Mesendoderm (in vitro differentiated cells): ENCODE data around the gene FOXP1.

Experiments used
- DNase-seq: peaks from one replicate; pipeline ENCODE4 v3.0.0; 2013
- H2AK5ac ChIP-seq: 2 replicates; pipeline ENCODE4 v1.6.1; 2013; ENCODE audit warnings: low read length, inconsistent platforms
- H2BK120ac ChIP-seq: 2 replicates; pipeline ENCODE4 v1.6.1; 2013; ENCODE audit warnings: low read depth, mild to moderate bottlenecking, low read length, moderate library complexity, mixed read lengths
- H2BK15ac ChIP-seq: replicated peaks from 2 replicates; pipeline ENCODE4 v1.6.1; 2013; ENCODE audit warnings: low read depth, mild to moderate bottlenecking, moderate library complexity
- H2BK5ac ChIP-seq: 2 replicates; pipeline ENCODE4 v1.6.1; 2013; ENCODE audit warnings: low read length, inconsistent platforms
- H3K18ac ChIP-seq: 2 replicates; pipeline ENCODE4 v1.6.1; 2013; ENCODE audit warnings: mild to moderate bottlenecking, low read length, mixed read lengths
- H3K23ac ChIP-seq: one replicate; pipeline ENCODE4 v1.6.1; 2013; ENCODE audit warnings: low read length
- H3K27ac ChIP-seq: 2 replicates; pipeline ENCODE4 v1.5.1; 2013; ENCODE audit warnings: low read depth, mild to moderate bottlenecking, inconsistent platforms, low read length, moderate library complexity
- H3K27me3 ChIP-seq: 2 replicates; pipeline ENCODE4 v1.6.1; 2013; ENCODE audit warnings: low read length, control low read depth, mild to moderate bottlenecking, inconsistent platforms; ENCODE audit not compliant: insufficient read depth, poor library complexity
- H3K36me3 ChIP-seq: 2 replicates; pipeline ENCODE4 v1.6.1; 2013; ENCODE audit warnings: low read length, inconsistent platforms; ENCODE audit not compliant: control insufficient read depth, insufficient read depth
- H3K4ac ChIP-seq: one replicate; pipeline ENCODE4 v1.6.1; 2013; ENCODE audit warnings: low read depth, mild to moderate bottlenecking, low read length, moderate library complexity
- H3K4me1 ChIP-seq: 2 replicates; pipeline ENCODE4 v1.6.1; 2013; ENCODE audit warnings: low read depth, low read length, inconsistent platforms; ENCODE audit not compliant: control insufficient read depth
- H3K4me2 ChIP-seq: 2 replicates; pipeline ENCODE4 v1.6.1; 2013; ENCODE audit warnings: low read length
- H3K4me3 ChIP-seq: 2 replicates; pipeline ENCODE4 v1.5.1; 2013; ENCODE audit warnings: mild to moderate bottlenecking, low read length
- H3K56ac ChIP-seq: one replicate; pipeline ENCODE4 v1.6.1; 2013; ENCODE audit warnings: low read length
- H3K79me1 ChIP-seq: 2 replicates; pipeline ENCODE4 v1.6.1; 2013; ENCODE audit warnings: low read length, inconsistent platforms
- H3K79me2 ChIP-seq: 2 replicates; pipeline ENCODE4 v1.6.1; 2013; ENCODE audit warnings: mild to moderate bottlenecking, low read length; ENCODE audit not compliant: control insufficient read depth, insufficient read depth
- H3K9ac ChIP-seq: 2 replicates; pipeline ENCODE4 v1.6.1; 2013; ENCODE audit warnings: low read length, inconsistent platforms
- H4K5ac ChIP-seq: one replicate; pipeline ENCODE4 v1.6.1; 2013; ENCODE audit warnings: low read length
- H4K8ac ChIP-seq: one replicate; pipeline ENCODE4 v1.6.1; 2013; ENCODE audit warnings: low read depth, mild to moderate bottlenecking, control low read depth, low read length, moderate library complexity
- WGBS: extraction: QIAGEN DNeasy Blood & Tissue Kit; methylation state at CpG from one replicate; pipeline ENCODE4 v1.1.7; 2013; ENCODE audit warnings: low lambda C conversion rate, missing lambda C conversion rate; ENCODE audit not compliant: insufficient coverage; ENCODE audit errors: extremely low coverage; 5-methylcytosine and 5-hydroxymethylcytosine counted together

Gene FOXP1

DNA sequence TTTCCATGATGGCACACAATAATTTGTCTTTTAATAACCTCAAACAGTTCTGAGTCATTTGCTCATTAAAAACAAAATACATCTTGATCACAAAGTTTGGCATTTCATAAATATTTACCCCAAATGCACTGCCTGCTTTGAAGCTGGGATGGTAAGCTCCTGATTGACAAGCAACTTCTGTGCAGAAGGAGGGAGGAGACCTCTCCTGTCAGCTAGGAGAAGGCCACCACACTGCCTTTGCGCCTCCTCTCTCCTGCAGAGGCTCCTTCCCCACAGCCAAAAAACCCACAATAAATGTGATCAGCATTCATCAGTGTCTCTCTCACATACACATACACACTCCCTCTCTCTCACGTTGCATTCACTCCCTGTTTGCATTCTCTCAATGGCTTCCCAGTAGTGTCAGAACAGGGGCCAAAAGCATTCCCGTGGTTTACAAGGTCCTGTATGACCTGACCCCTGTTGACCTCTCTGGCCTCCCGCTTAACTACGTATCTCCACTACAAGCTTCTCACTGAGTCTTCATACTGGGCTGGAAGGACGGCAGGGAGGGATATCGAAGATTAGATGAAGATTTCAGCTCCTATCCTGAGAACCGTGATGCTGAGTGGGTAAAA is 216.4 kb downstream of the FOXP1 start:
- no peak for DNase-seq
- no peaks in the 10 kb centered on the region for H3K4me1 ChIP-seq
- no peak overlapping the region for H2BK120ac ChIP-seq

DNA sequence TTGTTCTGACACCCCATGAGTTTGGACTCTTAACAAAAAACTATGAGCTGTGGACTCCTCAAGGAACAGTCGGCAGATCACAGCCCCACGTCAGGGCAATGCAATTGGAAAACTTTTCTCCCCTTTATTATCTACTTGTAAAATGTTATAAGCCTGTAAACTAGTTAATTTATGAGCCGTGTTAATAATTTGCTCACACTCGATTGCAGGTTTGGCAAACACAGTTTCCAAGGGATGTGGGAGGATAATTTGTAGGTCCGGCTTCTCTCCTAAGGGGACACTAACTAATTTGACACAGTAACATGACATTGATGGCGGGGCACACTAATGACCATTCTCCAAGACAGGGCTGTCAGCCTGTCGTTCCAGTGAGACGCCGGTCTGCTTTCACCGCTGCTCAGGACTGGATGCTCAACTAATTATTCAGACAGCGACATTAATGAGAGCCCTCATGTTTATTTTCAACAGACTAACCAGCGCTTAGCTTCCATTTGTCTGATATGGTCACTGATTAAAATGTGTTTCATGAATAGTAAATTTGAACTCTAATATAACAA is 222.1 kb downstream of the FOXP1 start:
- Histone ChIP-seq H3K23ac (no peak overlapping the region), H3K4ac (no peak overlapping the region), H3K18ac (no peak overlapping the region), H3K27me3 (no peaks in the 10 kb centered on the region), H3K36me3 (no peaks in the 10 kb centered on the region), H3K4me2 (no peak overlapping the region), H3K4me3 (no peak overlapping the region), H2BK5ac (no peak overlapping the region), H3K79me2 (no peaks in the 10 kb centered on the region), H3K56ac (no peak overlapping the region), H3K79me1 (no peaks in the 10 kb centered on the region), H2AK5ac (no peak overlapping the region), H3K9ac (no peak overlapping the region), H2BK120ac (no peak overlapping the region), H2BK15ac (no peak overlapping the region), H3K4me1 (no peaks in the 10 kb centered on the region), H4K5ac (no peak overlapping the region), H4K8ac (no peak overlapping the region), H3K27ac (no peak overlapping the region)
- no CpG with 5 or more reads among the region's 12 CpGs for WGBS
- no peak for DNase-seq

More for the DNA sequence above, 216.4 kb downstream of the FOXP1 start:
- Histone ChIP-seq H3K79me2 (no peaks in the 10 kb centered on the region), H3K18ac (no peak overlapping the region), H3K4ac (no peak overlapping the region), H3K36me3 (no peaks in the 10 kb centered on the region), H3K56ac (no peak overlapping the region), H4K5ac (no peak overlapping the region), H3K9ac (no peak overlapping the region), H3K4me2 (no peak overlapping the region), H3K4me3 (no peak overlapping the region), H3K23ac (no peak overlapping the region), H3K27ac (no peak overlapping the region), H4K8ac (no peak overlapping the region), H2BK15ac (no peak overlapping the region), H3K27me3 (no peaks in the 10 kb centered on the region), H2AK5ac (no peak overlapping the region), H2BK5ac (no peak overlapping the region), H3K79me1 (no peaks in the 10 kb centered on the region)
- WGBS: no CpG with 5 or more reads among the region's 8 CpGs

DNA sequence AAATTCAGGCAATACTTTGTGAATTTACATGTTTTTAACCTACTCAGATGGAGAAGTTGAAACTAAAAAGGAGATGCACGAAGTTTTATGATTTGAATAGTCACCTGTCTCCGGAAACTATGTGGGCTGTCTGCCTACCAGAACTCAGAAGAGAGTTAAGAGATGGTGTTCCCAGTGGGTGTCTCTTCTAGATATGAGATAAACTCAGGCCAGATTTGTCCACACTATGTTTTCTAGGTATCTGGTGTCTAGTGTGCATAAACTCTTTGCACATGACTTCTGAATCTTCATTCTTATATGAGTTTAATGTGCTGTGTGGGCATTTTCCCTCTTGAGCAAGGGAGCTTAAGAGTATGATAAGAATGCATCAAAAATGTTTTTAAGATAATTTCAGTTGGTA is 222.8 kb downstream of the FOXP1 start:
- Histone ChIP-seq H3K27ac (no peak overlapping the region), H4K8ac (no peak overlapping the region), H3K23ac (no peak overlapping the region), H2BK5ac (no peak overlapping the region), H3K18ac (no peak overlapping the region), H4K5ac (no peak overlapping the region), H3K27me3 (no peaks in the 10 kb centered on the region), H3K4ac (no peak overlapping the region), H2AK5ac (no peak overlapping the region), H3K4me3 (no peak overlapping the region), H3K4me2 (no peak overlapping the region), H3K79me2 (no peaks in the 10 kb centered on the region), H2BK15ac (no peak overlapping the region), H3K36me3 (no peaks in the 10 kb centered on the region), H3K56ac (no peak overlapping the region), H3K79me1 (no peaks in the 10 kb centered on the region), H2BK120ac (no peak overlapping the region), H3K9ac (no peak overlapping the region), H3K4me1 (no peaks in the 10 kb centered on the region)
- no peak for DNase-seq
- no CpG with 5 or more reads among the region's 2 CpGs for WGBS

GRCh38 chr3:71360180-71360579 is 223.3 kb downstream of the FOXP1 start:
- Histone ChIP-seq H3K4me3 (no peak overlapping the region), H3K79me1 (no peaks in the 10 kb centered on the region), H3K9ac (no peak overlapping the region), H3K27me3 (no peaks in the 10 kb centered on the region), H2BK15ac (no peak overlapping the region), H3K18ac (no peak overlapping the region), H2BK120ac (no peak overlapping the region), H3K36me3 (no peaks in the 10 kb centered on the region), H2AK5ac (no peak overlapping the region), H3K4me2 (no peak overlapping the region), H3K4me1 (no peaks in the 10 kb centered on the region), H2BK5ac (no peak overlapping the region), H4K5ac (no peak overlapping the region), H3K79me2 (no peaks in the 10 kb centered on the region), H4K8ac (no peak overlapping the region), H3K4ac (no peak overlapping the region), H3K56ac (no peak overlapping the region), H3K23ac (no peak overlapping the region), H3K27ac (no peak overlapping the region)
- no CpG with 5 or more reads among the region's 4 CpGs for WGBS
- no peak for DNase-seq

GRCh38 chr3:71358243-71358642 is 225.3 kb downstream of the FOXP1 start:
- no peak overlapping the region for H3K56ac ChIP-seq
- no peaks in the 10 kb centered on the region for H3K79me1 ChIP-seq
- H3K79me2 ChIP-seq: no peaks in the 10 kb centered on the region
- no CpG with 5 or more reads among the region's 8 CpGs for WGBS
- no peak overlapping the region for H3K4me2 ChIP-seq
- no peak overlapping the region for H2BK120ac ChIP-seq
- H2BK5ac ChIP-seq: no peak overlapping the region
- no peak overlapping the region for H3K9ac ChIP-seq
- no peak overlapping the region for H2AK5ac ChIP-seq
- H3K27ac ChIP-seq: no peak overlapping the region
- no peak overlapping the region for H3K4ac ChIP-seq
- H2BK15ac ChIP-seq: no peak overlapping the region
- H3K27me3 ChIP-seq: no peaks in the 10 kb centered on the region
- no peak overlapping the region for H4K5ac ChIP-seq
- no peak overlapping the region for H3K18ac ChIP-seq
- no peaks in the 10 kb centered on the region for H3K36me3 ChIP-seq
- H3K4me1 ChIP-seq: no peaks in the 10 kb centered on the region
- H3K23ac ChIP-seq: no peak overlapping the region
- no peak overlapping the region for H4K8ac ChIP-seq
- H3K4me3 ChIP-seq: no peak overlapping the region
- no peak for DNase-seq

- DNase-seq: no peak
- Histone ChIP-seq H2BK15ac (no peak overlapping the region), H2AK5ac (no peak overlapping the region), H3K4ac (no peak overlapping the region), H3K9ac (no peak overlapping the region), H3K18ac (no peak overlapping the region), H3K27me3 (no peaks in the 10 kb centered on the region), H3K4me2 (no peak overlapping the region), H4K5ac (no peak overlapping the region), H3K23ac (no peak overlapping the region), H3K36me3 (no peaks in the 10 kb centered on the region), H3K79me2 (no peaks in the 10 kb centered on the region), H3K56ac (no peak overlapping the region), H2BK5ac (no peak overlapping the region), H3K4me1 (no peaks in the 10 kb centered on the region), H3K4me3 (no peak overlapping the region), H2BK120ac (no peak overlapping the region), H4K8ac (no peak overlapping the region), H3K79me1 (no peaks in the 10 kb centered on the region), H3K27ac (no peak overlapping the region)
- WGBS: no CpG with 5 or more reads among the region's 6 CpGs
Measured at GRCh38 chr3:71356265-71356664, 227.3 kb downstream of the FOXP1 start.
